Mucosa of rectum (tissue), 2 donors: ENCODE results near the gene RCOR3.

Experiments used
- H3K27ac ChIP-seq, 2 donors: one replicate each; pipeline ENCODE4 v1.7.0; 2013; ENCODE audit warnings: inconsistent platforms in 2 of 2, low read depth in 2 of 2, low read length in 2 of 2
- H3K27me3 ChIP-seq, 2 donors: one replicate each; pipeline ENCODE4 v1.7.0; 2013; ENCODE audit warnings: low read length in 2 of 2; ENCODE audit not compliant: control insufficient read depth in 2 of 2, insufficient read depth in 2 of 2
- H3K36me3 ChIP-seq, 2 donors: one replicate each; pipeline ENCODE4 v1.7.0; 2013; ENCODE audit warnings: low read length in 2 of 2; ENCODE audit not compliant: control insufficient read depth in 2 of 2, insufficient read depth in 2 of 2
- H3K4me1 ChIP-seq, 2 donors: one replicate each; pipeline ENCODE4 v1.7.0; 2013; ENCODE audit warnings: low read length in 2 of 2, mild to moderate bottlenecking in 1 of 2; ENCODE audit not compliant: control insufficient read depth in 2 of 2, insufficient read depth in 2 of 2
- H3K4me3 ChIP-seq, 2 donors: one replicate each; pipeline ENCODE4 v1.7.0; 2013; ENCODE audit warnings: low read length in 2 of 2
- H3K9ac ChIP-seq, 2 donors: one replicate each; pipeline ENCODE4 v1.7.0; 2013; ENCODE audit warnings: low read length in 2 of 2, low read depth in 1 of 2, mild to moderate bottlenecking in 1 of 2
- H3K9me3 ChIP-seq, 2 donors: one replicate each; pipeline ENCODE4 v1.7.0; 2013; ENCODE audit warnings: low read length in 2 of 2; ENCODE audit not compliant: control insufficient read depth in 2 of 2
- donor health status: healthy.
- donor health status: Normal muscosa, but diverticular disease.

Gene RCOR3

GRCh38 chr1:211330282-211330936 lies 71.2 kb downstream of the RCOR3 start:
- H3K36me3 ChIP-seq = peaks cover 0 to 3% of the 10 kb centered on the region in 2 donors
- H3K27me3 ChIP-seq = no peaks in the 10 kb centered on the region
- H3K4me1 ChIP-seq = peaks cover 57 to 62% of the 10 kb centered on the region in 2 donors
- no peaks in the 10 kb centered on the region for H3K9me3 ChIP-seq
- peak overlapping the region in 1 of 2 donors; percentile 28 for H3K9ac ChIP-seq
- peak overlapping the region in 1 of 2 donors; percentile 46 for H3K27ac ChIP-seq
- H3K4me3 ChIP-seq = peak overlapping the region in 1 of 2 donors; percentile 52

GRCh38 chr1:211331011-211331709 lies 72.0 kb downstream of the RCOR3 start:
- peaks cover 0 to 3% of the 10 kb centered on the region in 2 donors for H3K36me3 ChIP-seq
- no peak overlapping the region for H3K27ac ChIP-seq
- H3K4me3 ChIP-seq = no peak overlapping the region
- H3K27me3 ChIP-seq = no peaks in the 10 kb centered on the region
- H3K9ac ChIP-seq = no peak overlapping the region
- H3K9me3 ChIP-seq = no peaks in the 10 kb centered on the region
- H3K4me1 ChIP-seq = peaks cover 62 to 64% of the 10 kb centered on the region in 2 donors

- H3K36me3 ChIP-seq = peaks cover 0 to 3% of the 10 kb centered on the region in 2 donors
- H3K4me3 ChIP-seq = no peak overlapping the region
- no peaks in the 10 kb centered on the region for H3K27me3 ChIP-seq
- peaks cover 68 to 70% of the 10 kb centered on the region in 2 donors for H3K4me1 ChIP-seq
- no peak overlapping the region for H3K27ac ChIP-seq
- no peak overlapping the region for H3K9ac ChIP-seq
- no peaks in the 10 kb centered on the region for H3K9me3 ChIP-seq
Measured at GRCh38 chr1:211332036-211332616, 73.0 kb downstream of the RCOR3 start.

DNA sequence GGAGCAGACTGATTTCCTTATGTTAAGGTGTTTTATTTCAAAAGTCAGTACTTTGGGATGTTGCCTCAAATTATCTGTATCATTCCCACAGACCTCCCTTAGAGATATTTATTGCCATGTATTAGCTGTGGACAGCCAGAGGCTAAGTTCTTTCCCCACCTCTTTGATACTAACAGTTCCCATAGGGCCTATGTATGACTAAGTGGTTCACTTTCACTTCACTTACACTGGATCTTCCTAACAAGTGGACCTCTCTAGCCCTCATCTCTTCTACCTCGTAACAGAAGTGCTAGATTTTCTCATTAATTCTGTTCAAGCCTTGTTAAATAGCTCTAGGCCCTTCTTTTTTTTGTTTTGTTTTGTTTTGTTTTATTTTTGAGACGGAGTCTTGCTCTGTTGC lies 73.7 kb downstream of the RCOR3 start:
- peaks cover 67 to 71% of the 10 kb centered on the region in 2 donors for H3K4me1 ChIP-seq

DNA sequence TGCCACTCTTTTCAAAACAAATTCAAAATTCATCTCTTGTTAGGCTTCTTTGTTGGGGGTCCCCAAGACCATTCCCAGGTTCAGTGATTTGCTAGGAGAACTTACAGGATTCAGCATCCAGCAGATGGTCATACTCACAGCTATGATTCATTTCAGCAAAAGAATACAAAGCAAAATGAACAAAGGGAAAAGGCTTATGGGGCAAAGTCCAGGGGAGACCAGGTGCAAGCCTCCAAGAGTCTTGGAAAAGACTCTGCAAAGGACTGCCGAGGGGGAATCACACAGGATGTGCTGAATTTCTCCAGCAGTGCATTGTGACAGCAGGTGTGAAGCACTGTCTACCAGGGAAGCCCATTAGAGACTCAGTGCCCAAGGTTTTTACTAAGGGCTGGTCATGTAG lies 74.7 kb downstream of the RCOR3 start:
- Histone ChIP-seq H3K27ac (peak overlapping the region; percentile 44 to 92), H3K9ac (no peak overlapping the region), H3K27me3 (no peaks in the 10 kb centered on the region), H3K4me1 (peaks cover 59 to 67% of the 10 kb centered on the region in 2 donors), H3K36me3 (peaks cover 0 to 3% of the 10 kb centered on the region in 2 donors), H3K9me3 (no peaks in the 10 kb centered on the region), H3K4me3 (no peak overlapping the region)

More for the DNA sequence above, 73.7 kb downstream of the RCOR3 start:
- H3K36me3 ChIP-seq = peaks cover 0 to 3% of the 10 kb centered on the region in 2 donors
- no peaks in the 10 kb centered on the region for H3K27me3 ChIP-seq
- H3K4me3 ChIP-seq = no peak overlapping the region
- H3K9ac ChIP-seq = no peak overlapping the region
- no peak overlapping the region for H3K27ac ChIP-seq
- no peaks in the 10 kb centered on the region for H3K9me3 ChIP-seq

DNA sequence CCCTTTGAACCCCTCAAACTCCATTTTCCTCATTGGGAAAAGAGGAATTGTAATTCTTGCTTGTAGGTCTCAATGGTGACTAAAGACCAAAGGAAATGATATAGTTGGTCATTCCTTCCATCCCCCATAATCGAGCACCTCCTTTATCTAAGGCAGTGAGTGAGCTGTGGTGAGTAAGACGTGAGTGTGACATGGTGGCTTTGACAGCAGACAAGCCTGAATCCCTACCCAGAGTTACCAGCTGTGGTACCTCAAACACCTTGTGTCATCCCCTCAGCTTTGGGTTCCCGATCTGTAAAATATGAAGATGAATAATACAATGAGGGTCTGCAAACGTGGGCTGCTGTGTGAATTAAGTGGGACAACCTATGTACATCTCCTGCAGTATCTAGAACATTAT lies 75.8 kb downstream of the RCOR3 start:
- H3K27me3 ChIP-seq = no peaks in the 10 kb centered on the region
- peaks cover 0 to 3% of the 10 kb centered on the region in 2 donors for H3K36me3 ChIP-seq
- peaks cover 61 to 64% of the 10 kb centered on the region in 2 donors for H3K4me1 ChIP-seq
- H3K9me3 ChIP-seq = no peaks in the 10 kb centered on the region
- peak overlapping the region; percentile 92 to 94 for H3K27ac ChIP-seq
- peak overlapping the region in 1 of 2 donors; percentile 61 for H3K9ac ChIP-seq
- peak overlapping the region in 1 of 2 donors; percentile 53 for H3K4me3 ChIP-seq

DNA sequence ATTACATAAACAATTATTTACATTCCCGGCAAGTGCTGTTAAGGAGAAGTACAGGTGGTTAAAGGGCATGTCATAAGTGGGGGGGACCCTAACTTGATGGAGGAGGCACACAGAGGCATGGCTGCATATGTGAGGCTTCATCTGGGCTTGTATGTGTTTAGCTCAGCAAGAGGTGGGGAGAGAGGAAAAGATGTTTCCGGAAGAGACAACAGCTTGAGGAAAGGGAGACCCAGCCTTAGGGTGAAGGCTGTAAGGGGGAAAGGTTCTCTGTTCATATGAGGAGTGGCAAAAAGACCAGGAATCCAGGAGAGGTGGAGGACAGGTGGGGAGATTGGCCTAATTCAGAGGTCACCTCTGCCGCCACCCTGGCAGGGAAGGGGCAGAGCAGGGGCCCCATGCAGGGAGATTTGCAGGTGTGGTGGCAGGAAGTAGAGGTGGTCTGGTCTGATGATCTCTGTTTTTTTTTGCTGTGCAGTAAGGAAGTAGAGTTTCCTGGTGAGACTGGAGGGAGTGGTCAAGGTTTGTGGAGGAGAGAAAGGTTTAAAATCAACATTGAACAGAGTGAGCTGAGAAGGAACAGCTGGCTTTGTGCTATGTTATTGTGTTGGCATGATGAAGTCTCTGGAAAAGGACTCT lies 76.5 kb downstream of the RCOR3 start:
- H3K27me3 ChIP-seq = no peaks in the 10 kb centered on the region
- peak overlapping the region; percentile 25 to 53 for H3K4me3 ChIP-seq
- peaks cover 60 to 61% of the 10 kb centered on the region in 2 donors for H3K4me1 ChIP-seq

GRCh38 chr1:211336161-211336560 lies 77.0 kb downstream of the RCOR3 start:
- H3K9me3 ChIP-seq = no peaks in the 10 kb centered on the region
- no peaks in the 10 kb centered on the region for H3K27me3 ChIP-seq
- H3K4me3 ChIP-seq = peak overlapping the region in 1 of 2 donors; percentile 53
- peaks cover 62 to 66% of the 10 kb centered on the region in 2 donors for H3K4me1 ChIP-seq
- H3K27ac ChIP-seq = peak overlapping the region; percentile 92 to 94
- no peaks in the 10 kb centered on the region for H3K36me3 ChIP-seq
- peak overlapping the region; percentile 27 to 57 for H3K9ac ChIP-seq

More for the DNA sequence above, 76.5 kb downstream of the RCOR3 start:
- H3K36me3 ChIP-seq = peaks cover 0 to under 1% of the 10 kb centered on the region in 2 donors
- no peaks in the 10 kb centered on the region for H3K9me3 ChIP-seq
- peak overlapping the region; percentile 92 to 94 for H3K27ac ChIP-seq
- H3K9ac ChIP-seq = peak overlapping the region; percentile 61 to 65

- H3K27me3 ChIP-seq = no peaks in the 10 kb centered on the region
- H3K4me1 ChIP-seq = peaks cover 62 to 72% of the 10 kb centered on the region in 2 donors
- H3K4me3 ChIP-seq = peak overlapping the region in 1 of 2 donors; percentile 53
- H3K9ac ChIP-seq = peak overlapping the region; percentile 27 to 57
- no peaks in the 10 kb centered on the region for H3K36me3 ChIP-seq
- no peaks in the 10 kb centered on the region for H3K9me3 ChIP-seq
- peak overlapping the region; percentile 92 to 94 for H3K27ac ChIP-seq
Measured at GRCh38 chr1:211336775-211337174, 77.6 kb downstream of the RCOR3 start.
